Measurements from ENCODE around the gene S100A16. TPM values are rescaled to one million over a fixed set of nuclear protein-coding genes. Genes with fewer than 3 reads are reported as not detected.

Gene S100A16
- total RNA-seq, 3 donors from 2014 or later (not counting 1 experiment from before 2014, with no cell fraction given): not detected

DNA sequence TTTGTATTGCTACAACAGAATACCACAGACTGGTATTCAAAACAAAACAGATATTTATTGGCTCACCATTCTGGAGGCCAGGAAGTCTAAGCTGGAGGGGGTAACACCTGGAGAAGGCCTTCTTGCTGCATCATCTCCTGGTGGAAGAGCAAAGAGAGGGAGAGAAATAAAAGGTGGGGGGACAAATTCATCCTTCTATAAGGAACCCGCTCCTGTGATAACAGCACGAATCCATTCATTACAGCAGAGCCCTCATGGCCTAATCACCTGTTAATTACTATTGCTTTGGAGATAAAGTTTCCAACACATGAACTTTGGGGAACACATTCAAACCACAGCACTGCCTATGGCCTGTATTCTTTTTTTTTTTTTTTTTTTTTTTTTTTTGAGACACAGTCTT lies 52.7 kb downstream of the S100A16 start:
- ATAC-seq (no peak), DNase-seq (no peak)
- Histone ChIP-seq H3K9me3 (ENCODE audit: control insufficient read depth, insufficient read depth, low read length) (no peaks in the 10 kb centered on the region), H3K27ac (ENCODE audit: low read length) (no peak overlapping the region), H3K36me3 (ENCODE audit: control insufficient read depth, insufficient read depth, low read length) (no peaks in the 10 kb centered on the region), H3K4me3 (ENCODE audit: low read length) (no peak overlapping the region), H3K27me3 (ENCODE audit: control insufficient read depth, insufficient read depth, low read length) (no peaks in the 10 kb centered on the region), H3K4me1 (ENCODE audit: control insufficient read depth, insufficient read depth, low read length) (peaks cover 1% of the 10 kb centered on the region)
- no CpG with 5 or more reads among the region's 2 CpGs for WGBS (ENCODE audit: insufficient coverage)
- H3K4me3 Mint-ChIP-seq: no peak overlapping the region
- no peaks in the 10 kb centered on the region for H3K27me3 Mint-ChIP-seq (ENCODE audit: low read depth in 2 of 2)
- intact Hi-C loops (cut with micrococcal nuclease): no loop called here
- H3K27ac Mint-ChIP-seq: no peak overlapping the region
- no peaks in the 10 kb centered on the region for H3K9me3 Mint-ChIP-seq
- H3K4me1 Mint-ChIP-seq: peaks cover 0 to 2% of the 10 kb centered on the region in 2 donors
- H3K36me3 Mint-ChIP-seq: no peaks in the 10 kb centered on the region
- TF ChIP-seq, protein P1, sequence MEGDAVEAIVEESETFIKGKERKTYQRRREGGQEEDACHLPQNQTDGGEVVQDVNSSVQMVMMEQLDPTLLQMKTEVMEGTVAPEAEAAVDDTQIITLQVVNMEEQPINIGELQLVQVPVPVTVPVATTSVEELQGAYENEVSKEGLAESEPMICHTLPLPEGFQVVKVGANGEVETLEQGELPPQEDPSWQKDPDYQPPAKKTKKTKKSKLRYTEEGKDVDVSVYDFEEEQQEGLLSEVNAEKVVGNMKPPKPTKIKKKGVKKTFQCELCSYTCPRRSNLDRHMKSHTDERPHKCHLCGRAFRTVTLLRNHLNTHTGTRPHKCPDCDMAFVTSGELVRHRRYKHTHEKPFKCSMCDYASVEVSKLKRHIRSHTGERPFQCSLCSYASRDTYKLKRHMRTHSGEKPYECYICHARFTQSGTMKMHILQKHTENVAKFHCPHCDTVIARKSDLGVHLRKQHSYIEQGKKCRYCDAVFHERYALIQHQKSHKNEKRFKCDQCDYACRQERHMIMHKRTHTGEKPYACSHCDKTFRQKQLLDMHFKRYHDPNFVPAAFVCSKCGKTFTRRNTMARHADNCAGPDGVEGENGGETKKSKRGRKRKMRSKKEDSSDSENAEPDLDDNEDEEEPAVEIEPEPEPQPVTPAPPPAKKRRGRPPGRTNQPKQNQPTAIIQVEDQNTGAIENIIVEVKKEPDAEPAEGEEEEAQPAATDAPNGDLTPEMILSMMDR (IDR thresholded peaks at IDR 0.05): no peak

- Histone ChIP-seq H3K27ac (ENCODE audit: low read length) (no peak overlapping the region), H3K36me3 (ENCODE audit: control insufficient read depth, insufficient read depth, low read length) (no peaks in the 10 kb centered on the region), H3K9me3 (ENCODE audit: control insufficient read depth, insufficient read depth, low read length) (no peaks in the 10 kb centered on the region), H3K27me3 (ENCODE audit: control insufficient read depth, insufficient read depth, low read length) (no peaks in the 10 kb centered on the region), H3K4me1 (ENCODE audit: control insufficient read depth, insufficient read depth, low read length) (no peaks in the 10 kb centered on the region), H3K4me3 (ENCODE audit: low read length) (no peak overlapping the region)
- Mint-ChIP-seq H3K36me3 (no peaks in the 10 kb centered on the region), H3K9me3 (no peaks in the 10 kb centered on the region), H3K4me1 (no peaks in the 10 kb centered on the region), H3K27ac (no peak overlapping the region), H3K4me3 (no peak overlapping the region), H3K27me3 (ENCODE audit: low read depth in 2 of 2) (no peaks in the 10 kb centered on the region)
- DNase-seq (no peak), ATAC-seq (no peak)
- WGBS (ENCODE audit: insufficient coverage): 100% methylated on average over 2 of the region's 3 CpGs
- TF ChIP-seq, protein P1 (IDR thresholded peaks at IDR 0.05): no peak
- intact Hi-C loops (cut with micrococcal nuclease): no loop called here
Measured at GRCh38 chr1:153557877-153558276, 55.1 kb downstream of the S100A16 start.

Other genes starting within 250 kb of the S100A16 start
- 10 to 100 TPM in 2 of 3 donors, not detected in 1; 11.4 to 20.4 TPM for gene S100A12, start 237.5 kb downstream of the S100A16 start, total RNA-seq
- 100 to 1,000 TPM in 1 of 3 donors, 10 to 100 TPM in 1, 1 to 10 TPM in 1; 1.8 to 220 (median 75.8) TPM for gene S100A8, start 222.1 kb downstream of the S100A16 start, total RNA-seq
- gene S100A7A, start 196.6 kb downstream of the S100A16 start, total RNA-seq: not detected
- gene S100A7, start 152.5 kb downstream of the S100A16 start, total RNA-seq: not detected
- 100 to 1,000 TPM; 174 to 261 (median 245) TPM for gene S100A6, start 77.1 kb downstream of the S100A16 start, total RNA-seq
- gene S100A5, start 72.2 kb downstream of the S100A16 start, total RNA-seq: not detected
- 100 to 1,000 TPM; 509 to 689 (median 597) TPM for gene S100A4, start 67.3 kb downstream of the S100A16 start, total RNA-seq
- gene S100A3, start 63.9 kb downstream of the S100A16 start, total RNA-seq: not detected
- not detected for gene S100A2, start 47.3 kb downstream of the S100A16 start, total RNA-seq
- gene S100A14, start 3.2 kb upstream of the S100A16 start, total RNA-seq: not detected
- gene S100A13, start 14.4 kb upstream of the S100A16 start, total RNA-seq: 1 to 10 TPM; 4.0 to 5.8 (median 4.1) TPM
- not detected for gene S100A1, start 15.3 kb upstream of the S100A16 start, total RNA-seq
- gene CHTOP, start 20.9 kb upstream of the S100A16 start, total RNA-seq: 100 to 1,000 TPM in 2 of 3 donors, 10 to 100 TPM in 1; 94.7 to 110 (median 106) TPM
- gene SNAPIN, start 45.6 kb upstream of the S100A16 start, total RNA-seq: 10 to 100 TPM; 21.0 to 25.5 (median 23.5) TPM
- 100 to 1,000 TPM in 2 of 3 donors, 10 to 100 TPM in 1; 97.6 to 134 (median 110) TPM for gene ILF2, start 57.9 kb upstream of the S100A16 start, total RNA-seq
- not detected for gene NPR1, start 65.6 kb upstream of the S100A16 start, total RNA-seq
- gene INTS3, start 114.9 kb upstream of the S100A16 start, total RNA-seq: 10 to 100 TPM; 44.3 to 55.3 (median 44.5) TPM
- gene SLC27A3, start 162.3 kb upstream of the S100A16 start, total RNA-seq: 100 to 1,000 TPM in 1 of 3 donors, 10 to 100 TPM in 2; 65.3 to 107 (median 89.8) TPM

Measured in natural killer cell (primary cell).